ENCODE measurements around the gene CSNK1G3. TPM values are rescaled to one million over a fixed set of nuclear protein-coding genes. Genes with fewer than 3 reads are reported as not detected.

Gene CSNK1G3
- total and polyA plus RNA-seq, 8 donors = 12.9 to 151 (median 20.3) TPM

GRCh38 chr5:123508441-123508840, 3.5 kb upstream of the CSNK1G3 start:
- no peak for TF ChIP-seq POLR2A (IDR thresholded peaks at IDR 0.05)
- TF ChIP-seq, protein P1, sequence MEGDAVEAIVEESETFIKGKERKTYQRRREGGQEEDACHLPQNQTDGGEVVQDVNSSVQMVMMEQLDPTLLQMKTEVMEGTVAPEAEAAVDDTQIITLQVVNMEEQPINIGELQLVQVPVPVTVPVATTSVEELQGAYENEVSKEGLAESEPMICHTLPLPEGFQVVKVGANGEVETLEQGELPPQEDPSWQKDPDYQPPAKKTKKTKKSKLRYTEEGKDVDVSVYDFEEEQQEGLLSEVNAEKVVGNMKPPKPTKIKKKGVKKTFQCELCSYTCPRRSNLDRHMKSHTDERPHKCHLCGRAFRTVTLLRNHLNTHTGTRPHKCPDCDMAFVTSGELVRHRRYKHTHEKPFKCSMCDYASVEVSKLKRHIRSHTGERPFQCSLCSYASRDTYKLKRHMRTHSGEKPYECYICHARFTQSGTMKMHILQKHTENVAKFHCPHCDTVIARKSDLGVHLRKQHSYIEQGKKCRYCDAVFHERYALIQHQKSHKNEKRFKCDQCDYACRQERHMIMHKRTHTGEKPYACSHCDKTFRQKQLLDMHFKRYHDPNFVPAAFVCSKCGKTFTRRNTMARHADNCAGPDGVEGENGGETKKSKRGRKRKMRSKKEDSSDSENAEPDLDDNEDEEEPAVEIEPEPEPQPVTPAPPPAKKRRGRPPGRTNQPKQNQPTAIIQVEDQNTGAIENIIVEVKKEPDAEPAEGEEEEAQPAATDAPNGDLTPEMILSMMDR (IDR thresholded peaks at IDR 0.05) = no peak
- no peak for TF ChIP-seq EP300 (IDR thresholded peaks at IDR 0.05)
- no peak for TF ChIP-seq POLR2AphosphoS5 (IDR thresholded peaks at IDR 0.05)
- intact Hi-C loops (cut with DNase I; ENCODE audit: low total_unique reads) = no loop called here
- DNase-seq = no peak

GRCh38 chr5:123511290-123511647, 708 bp upstream of the CSNK1G3 start:
- 34 to 60% (median 40%) methylated on average over 3 of the region's 3 CpGs for WGBS, 5 donors
- TF ChIP-seq, protein P1 (IDR thresholded peaks at IDR 0.05) = no peak
- TF ChIP-seq EP300 (IDR thresholded peaks at IDR 0.05) (no peak), POLR2AphosphoS5 (IDR thresholded peaks at IDR 0.05) (no peak), POLR2A (IDR thresholded peaks at IDR 0.05) (no peak)

More at GRCh38 chr5:123508441-123508840, 3.5 kb upstream of the CSNK1G3 start:
- H3K9me3 ChIP-seq = no peaks in the 10 kb centered on the region
- no peaks in the 10 kb centered on the region for H3K36me3 ChIP-seq
- H3K27ac ChIP-seq = no peak overlapping the region
- WGBS, 5 donors = 74 to 91% (median 87%) methylated on average over 1 of the region's 1 CpG
- no peak overlapping the region for H3K4me3 ChIP-seq
- H3K4me1 ChIP-seq = peaks cover 7 to 13% (median 9%) of the 10 kb centered on the region in 4 donors
- H3K27me3 ChIP-seq = no peaks in the 10 kb centered on the region

DNA sequence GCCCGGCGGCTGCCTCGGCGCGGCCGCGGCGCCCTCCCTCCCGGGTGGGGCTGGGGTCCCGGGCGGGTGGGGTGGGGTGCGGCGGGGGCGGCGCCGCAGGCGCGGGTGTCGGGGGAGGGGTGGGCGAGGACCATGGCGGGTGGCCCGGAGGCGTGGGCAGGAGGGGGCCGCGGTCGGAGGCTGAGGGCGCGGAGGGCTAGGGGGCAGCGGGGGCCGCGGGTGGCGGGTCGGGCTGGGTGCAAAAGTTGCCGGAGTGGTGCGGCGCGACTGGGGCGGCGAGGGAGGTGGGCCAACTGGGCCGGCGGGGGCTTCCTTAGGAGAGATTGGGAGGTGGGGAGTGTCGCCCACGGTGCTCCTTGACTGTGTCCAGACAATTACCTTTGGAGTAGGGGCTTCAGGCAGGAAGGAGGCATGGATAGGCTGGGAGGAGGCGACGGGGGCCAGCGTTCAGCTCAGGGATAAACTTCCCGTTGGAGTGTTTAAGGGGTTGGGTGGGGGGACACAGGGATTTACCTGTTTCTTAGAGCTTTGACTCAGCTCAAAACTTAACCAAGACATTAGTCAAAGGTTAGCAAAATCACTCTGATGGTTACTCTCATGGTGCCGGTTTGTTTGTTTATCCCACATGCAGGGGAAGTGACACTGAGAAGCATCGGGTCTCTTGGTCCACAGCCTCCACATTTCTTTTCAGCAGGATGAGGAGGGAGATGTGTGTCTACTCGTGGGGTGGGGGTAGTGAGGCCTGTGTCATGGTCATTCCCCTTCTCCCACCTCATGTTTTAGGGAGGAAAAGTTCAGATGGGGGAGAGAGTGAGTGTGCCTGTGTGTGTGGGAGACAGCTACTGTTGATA, 859 bp downstream of the CSNK1G3 start:
- H3K36me3 ChIP-seq = no peaks in the 10 kb centered on the region
- DNase-seq = peak; percentile 30 to 71
- H3K4me1 ChIP-seq = peaks cover 17 to 40% (median 31%) of the 10 kb centered on the region in 4 donors
- peak overlapping the region; percentile 67 to 96 (median 75) for H3K4me3 ChIP-seq
- H3K9me3 ChIP-seq = no peaks in the 10 kb centered on the region
- TF ChIP-seq POLR2AphosphoS5 (IDR thresholded peaks at IDR 0.05) (no peak), POLR2A (IDR thresholded peaks at IDR 0.05) (no peak)
- WGBS, 5 donors = 0 to 1% (median 0%) methylated on average over 16 to 50 of the region's 50 CpGs
- no peaks in the 10 kb centered on the region for H3K27me3 ChIP-seq
- H3K27ac ChIP-seq = peak overlapping the region; percentile 93 to 99 (median 93)
- intact Hi-C loops (cut with DNase I; ENCODE audit: low total_unique reads) = no loop called here

More at GRCh38 chr5:123511290-123511647, 708 bp upstream of the CSNK1G3 start:
- no peaks in the 10 kb centered on the region for H3K36me3 ChIP-seq
- intact Hi-C loops (cut with DNase I; ENCODE audit: low total_unique reads) = no loop called here
- peaks cover 17 to 40% (median 29%) of the 10 kb centered on the region in 4 donors for H3K4me1 ChIP-seq
- no peak for DNase-seq
- no peaks in the 10 kb centered on the region for H3K9me3 ChIP-seq
- H3K27me3 ChIP-seq = no peaks in the 10 kb centered on the region
- peak overlapping the region; percentile 67 to 96 (median 75) for H3K4me3 ChIP-seq
- H3K27ac ChIP-seq = peak overlapping the region; percentile 93 to 99 (median 93)

GRCh38 chr5:123514615-123515355, 2.8 kb downstream of the CSNK1G3 start:
- intact Hi-C loops (cut with DNase I; ENCODE audit: low total_unique reads) = no loop called here
- Histone ChIP-seq H3K9me3 (no peaks in the 10 kb centered on the region), H3K27me3 (no peaks in the 10 kb centered on the region), H3K4me3 (no peak overlapping the region), H3K4me1 (peaks cover 17 to 54% (median 37%) of the 10 kb centered on the region in 4 donors), H3K27ac (no peak overlapping the region), H3K36me3 (no peaks in the 10 kb centered on the region)
- whole genome bisulfite sequencing, 5 donors = 74 to 89% (median 85%) methylated on average over 5 of the region's 5 CpGs
- no peak for TF ChIP-seq POLR2AphosphoS5 (IDR thresholded peaks at IDR 0.05)
- TF ChIP-seq POLR2A (IDR thresholded peaks at IDR 0.05) = no peak
- TF ChIP-seq EP300 (IDR thresholded peaks at IDR 0.05) = no peak
- TF ChIP-seq, protein P1 (IDR thresholded peaks at IDR 0.05) = no peak
- no peak for DNase-seq
